HG03520 (cell line): ENCODE results near the gene FAM20C.

Source experiments
- ATAC-seq: cut with Tn5 transposase; IDR thresholded peaks from one replicate; pipeline ENCODE4 v1.9.1; 2021; ENCODE audit warnings: mild to moderate bottlenecking, moderate library complexity; ENCODE audit not compliant: unreplicated experiment

Gene FAM20C

DNA sequence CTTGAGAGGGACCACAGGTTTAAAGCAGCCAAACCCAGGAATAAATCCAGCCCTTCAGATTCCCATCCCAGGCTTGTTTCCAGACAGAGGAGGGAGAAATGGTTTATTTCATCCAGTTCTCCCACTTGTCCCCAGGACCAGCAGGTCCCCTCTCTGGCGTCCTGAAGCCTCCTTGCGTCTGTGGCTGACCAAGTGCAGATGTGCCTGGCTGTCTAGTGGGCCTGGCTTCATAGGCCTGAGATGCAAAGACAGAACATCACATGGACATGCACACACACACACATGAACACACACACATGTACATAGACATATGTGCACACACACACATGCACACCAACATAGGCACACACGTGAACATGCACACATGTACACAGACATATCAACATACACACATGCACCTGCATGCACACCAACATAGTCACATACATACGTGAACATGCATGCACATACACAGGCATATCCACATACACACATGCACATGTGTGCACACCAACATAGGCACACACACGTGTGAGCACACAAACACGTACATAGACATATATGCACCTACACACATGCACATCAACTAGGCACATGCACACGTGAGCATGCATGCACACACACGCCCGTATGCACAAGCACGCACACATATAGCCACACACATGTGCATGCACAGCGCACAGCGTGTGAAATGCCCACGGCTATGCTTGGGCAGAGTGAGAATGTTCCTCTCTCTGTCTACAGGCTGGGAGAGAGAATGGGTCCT is 108.3 kb downstream of the FAM20C start:
- ATAC-seq = no peak

DNA sequence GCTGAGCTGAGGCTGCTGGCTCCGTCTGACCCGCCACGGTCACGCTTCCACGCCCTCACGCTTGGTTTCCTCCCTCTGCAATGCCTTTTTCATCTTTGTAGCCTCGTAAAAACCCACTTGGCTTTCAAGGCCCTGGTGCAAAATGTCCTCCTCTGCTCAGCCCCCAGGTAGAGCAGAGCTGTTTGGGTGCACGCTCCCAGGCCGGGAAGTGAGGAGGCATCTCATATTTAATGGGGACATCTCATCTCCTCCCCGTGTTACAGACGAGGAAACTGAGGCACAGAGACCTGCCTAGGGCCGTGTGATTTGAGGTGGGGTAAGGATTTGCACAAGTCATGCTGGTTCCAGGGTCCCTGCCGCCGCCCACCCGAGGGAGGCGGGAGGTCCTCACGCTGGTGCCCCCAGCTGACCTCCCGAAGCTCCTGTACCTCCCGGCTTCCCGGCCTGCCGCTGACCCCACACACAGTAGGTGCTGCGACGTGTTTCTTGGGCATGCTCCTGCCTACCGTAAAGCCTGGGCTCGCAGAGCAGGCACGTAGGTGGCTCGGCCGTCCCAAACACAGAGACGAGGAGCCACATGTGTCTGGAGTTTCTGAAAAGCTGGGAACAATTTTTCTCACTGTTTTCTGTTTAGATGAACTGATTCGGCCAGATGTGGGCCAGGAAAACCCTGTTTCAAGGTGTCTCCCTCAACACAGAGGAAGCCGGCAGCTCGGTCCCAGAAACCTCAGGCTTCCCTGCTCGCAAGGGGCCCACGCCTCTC is 109.1 kb downstream of the FAM20C start:
- no peak for ATAC-seq

DNA sequence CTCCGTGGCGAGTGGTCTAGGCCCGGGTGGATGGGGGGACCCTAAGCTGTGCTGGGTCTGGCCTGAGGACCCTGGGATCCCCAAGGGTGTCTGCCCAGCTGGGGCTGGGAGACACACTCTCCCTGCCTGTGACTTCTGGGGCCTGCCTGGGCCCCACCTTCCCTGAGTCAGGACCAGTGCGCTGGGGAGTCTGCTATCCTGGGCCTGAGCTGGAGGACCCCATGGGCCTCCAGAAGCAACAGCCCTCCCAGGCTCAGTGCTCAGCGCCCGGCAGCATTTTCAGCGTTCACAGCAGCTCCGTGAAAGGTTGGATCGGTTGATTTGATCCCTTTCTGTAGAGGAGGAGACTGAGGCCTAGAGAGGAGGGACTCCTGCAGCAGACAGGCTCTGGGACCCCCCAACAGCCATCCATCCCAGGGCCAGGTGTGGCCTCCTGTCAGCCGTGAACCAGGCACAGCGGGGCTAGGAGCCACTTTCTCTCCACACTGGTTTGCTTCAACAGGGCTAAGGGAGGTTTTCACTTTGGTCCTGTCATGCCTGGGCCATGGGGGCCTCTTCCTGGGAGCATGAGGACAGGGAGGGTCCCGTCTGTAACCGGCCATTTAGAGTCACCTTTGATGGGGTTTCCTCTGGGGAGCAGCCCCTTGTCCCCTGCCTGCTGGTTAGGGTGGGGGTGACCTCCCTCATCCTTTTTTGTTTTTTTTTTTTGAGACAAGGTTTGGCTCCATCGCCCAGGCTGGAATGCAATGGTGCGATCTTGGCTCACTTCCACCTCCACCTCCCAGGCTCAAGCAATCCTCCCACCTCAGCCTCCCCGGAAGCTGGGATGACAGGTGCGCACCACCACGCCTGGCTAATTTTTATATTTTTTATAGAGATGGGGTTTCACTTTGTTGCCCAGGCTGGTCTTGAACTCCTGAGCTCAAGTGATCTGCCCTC is 110.0 kb downstream of the FAM20C start:
- no peak for ATAC-seq

DNA sequence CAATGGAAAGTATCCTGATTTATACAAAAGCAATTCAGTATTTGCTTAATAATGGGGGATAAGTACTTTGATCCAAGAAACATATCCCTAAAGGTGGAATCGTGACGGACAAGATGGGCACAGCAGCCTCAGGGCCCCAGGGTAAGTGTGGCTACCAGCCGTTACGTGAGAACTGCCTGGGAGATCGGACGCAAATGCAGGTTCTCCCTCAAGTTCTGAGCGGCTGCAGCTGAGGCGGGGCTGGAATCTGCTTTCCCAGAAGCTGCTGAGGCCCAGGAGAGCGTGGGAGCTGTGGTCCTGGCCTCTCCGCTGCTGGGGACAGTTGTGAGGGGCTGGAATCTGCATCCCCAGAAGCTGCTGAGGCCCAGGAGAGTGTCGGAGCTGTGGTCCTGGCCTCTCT is 111.1 kb downstream of the FAM20C start:
- no peak for ATAC-seq

- no peak for ATAC-seq
Observed at GRCh38 chr7:303884-304573, 111.7 kb downstream of the FAM20C start.

DNA sequence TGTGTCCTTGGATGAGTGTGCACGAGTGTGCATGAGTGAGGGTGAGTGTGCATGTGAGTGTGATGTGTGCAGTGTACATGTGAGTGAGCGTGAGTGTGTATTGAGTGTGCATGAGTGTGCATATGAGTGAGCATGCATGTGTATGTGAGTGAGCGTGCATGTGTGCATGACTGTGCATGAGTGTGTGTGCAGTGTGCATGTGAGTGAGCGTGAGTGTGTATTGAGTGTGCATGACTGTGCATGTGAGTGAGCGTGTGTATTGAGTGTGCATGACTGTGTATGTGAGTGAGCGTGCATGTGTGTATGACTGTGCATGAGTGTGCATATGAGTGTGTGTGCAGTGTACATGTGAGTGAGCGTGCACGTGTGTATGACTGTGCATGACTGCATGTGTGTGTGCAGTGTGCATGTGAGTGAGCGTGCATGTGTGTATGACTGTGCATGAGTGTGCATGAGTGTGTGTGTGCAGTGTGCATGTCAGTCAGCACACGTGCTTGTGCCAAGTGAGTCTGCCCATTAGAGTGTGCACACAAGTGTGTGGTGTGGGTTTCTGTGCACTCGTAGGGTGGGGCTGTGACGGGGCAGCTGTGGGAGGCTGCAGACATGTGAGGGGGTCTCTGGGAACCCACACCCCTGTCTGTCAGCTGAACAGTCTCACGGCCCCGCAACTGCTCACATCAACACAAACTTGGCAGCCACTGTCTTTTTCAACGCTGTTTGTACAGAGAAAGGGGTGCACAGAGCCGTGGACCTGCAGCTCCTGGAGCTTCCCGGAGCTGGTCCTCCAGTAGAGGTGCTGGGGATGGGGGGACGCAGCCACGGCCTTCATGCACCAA is 112.4 kb downstream of the FAM20C start:
- no peak for ATAC-seq

DNA sequence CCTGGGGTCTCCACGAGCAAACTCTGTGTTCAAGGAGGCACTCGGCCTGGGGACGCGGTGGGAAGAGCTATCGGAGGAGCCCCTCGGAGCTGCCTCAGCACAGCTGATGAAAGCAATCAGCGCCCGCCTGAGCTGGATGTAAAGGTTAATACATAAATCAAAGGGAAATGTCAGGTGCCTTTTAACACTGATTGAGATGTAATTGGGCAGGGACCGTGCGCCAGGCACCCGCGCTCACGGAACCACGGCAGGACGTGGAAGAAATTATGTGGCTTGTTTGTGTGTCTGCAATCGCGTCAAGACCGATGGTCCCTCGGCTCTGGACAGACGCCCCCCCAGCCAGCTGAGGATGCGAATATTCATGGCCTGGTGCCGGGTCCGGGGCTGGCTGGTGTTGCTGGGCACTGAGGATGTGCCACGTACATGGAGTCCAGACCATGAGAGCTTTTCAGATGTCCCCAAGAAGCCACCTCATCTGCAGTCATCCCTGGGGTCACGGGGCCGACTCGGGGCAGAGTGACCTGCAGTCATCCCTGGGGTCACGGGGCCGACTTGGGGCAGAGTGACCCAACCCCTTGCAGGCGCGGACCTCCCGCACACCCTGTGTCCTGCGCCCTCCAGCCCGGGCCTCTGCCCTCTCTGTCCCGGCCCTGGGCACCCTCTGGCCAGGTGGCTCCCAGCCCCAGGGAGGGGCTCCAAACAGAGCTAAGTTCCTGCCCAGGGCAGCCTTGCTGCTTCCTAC is 113.2 kb downstream of the FAM20C start:
- no peak for ATAC-seq

- no peak for ATAC-seq
Observed at GRCh38 chr7:307970-308369, 115.6 kb downstream of the FAM20C start.

- ATAC-seq = no peak
Observed at GRCh38 chr7:309586-310228, 117.3 kb downstream of the FAM20C start.
